Chondrocyte (in vitro differentiated cells): ENCODE data around the gene SEMA4G. TPM values are rescaled to one million over a fixed set of nuclear protein-coding genes. Genes with fewer than 3 reads are reported as not detected.

Source experiments
- DNase-seq: peaks from one replicate; pipeline ENCODE4 v3.0.0; 2021; ENCODE audit warnings: mixed read lengths, low spot score
- H3K27ac Mint-ChIP-seq: one replicate; pipeline ENCODE4 v1.8.0; 2021; ENCODE audit warnings: mild to moderate bottlenecking, moderate library complexity, mixed read lengths; ENCODE audit not compliant: unreplicated experiment
- H3K27me3 Mint-ChIP-seq: 2 replicates; pipeline ENCODE4 v1.8.0; 2021; ENCODE audit warnings: low read depth, mixed read lengths
- H3K36me3 Mint-ChIP-seq: 2 replicates; pipeline ENCODE4 v1.8.0; 2021; ENCODE audit warnings: low read depth, mixed read lengths
- H3K4me1 Mint-ChIP-seq: 2 replicates; pipeline ENCODE4 v1.8.0; 2021; ENCODE audit warnings: low read depth, mild to moderate bottlenecking, mixed read lengths
- H3K4me3 Mint-ChIP-seq: one replicate; pipeline ENCODE4 v1.8.0; 2021; ENCODE audit warnings: mild to moderate bottlenecking, moderate library complexity, mixed read lengths; ENCODE audit not compliant: unreplicated experiment
- H3K9me3 Mint-ChIP-seq: 2 replicates; pipeline ENCODE4 v1.8.0; 2021; ENCODE audit warnings: low read depth, mixed read lengths
- CTCF ChIP-seq: fragments of 200-600 bp; sonication (generic); IDR thresholded peaks from 2 replicates; pipeline ENCODE4 v1.5.0; 2021; ENCODE audit warnings: antibody characterized with exemption, mild to moderate bottlenecking, moderate library complexity
- total RNA-seq: library from RNA; stranded (reverse); gene quantifications from 3 replicates; pipeline ENCODE4 v1.2.1, GENCODE V29; 2021

The SEMA4G gene
- total RNA-seq, 1 donor from 2014 or later = 8.0 TPM

GRCh38 chr10:100930368-100930767 is 38.9 kb upstream of the SEMA4G start:
- H3K27ac Mint-ChIP-seq = no peak overlapping the region

GRCh38 chr10:100934084-100934659 is 35.1 kb upstream of the SEMA4G start:
- DNase-seq = no peak
- peaks cover 7% of the 10 kb centered on the region for H3K4me1 Mint-ChIP-seq
- no peaks in the 10 kb centered on the region for H3K9me3 Mint-ChIP-seq
- TF ChIP-seq CTCF = peak; percentile 74
- H3K27me3 Mint-ChIP-seq = no peaks in the 10 kb centered on the region
- no peak overlapping the region for H3K4me3 Mint-ChIP-seq
- no peak overlapping the region for H3K27ac Mint-ChIP-seq
- H3K36me3 Mint-ChIP-seq = peaks cover 36% of the 10 kb centered on the region

More at GRCh38 chr10:100930368-100930767, 38.9 kb upstream of the SEMA4G start:
- no peaks in the 10 kb centered on the region for H3K9me3 Mint-ChIP-seq
- no peak overlapping the region for H3K4me3 Mint-ChIP-seq
- no peaks in the 10 kb centered on the region for H3K27me3 Mint-ChIP-seq
- H3K36me3 Mint-ChIP-seq = peaks cover 42% of the 10 kb centered on the region
- H3K4me1 Mint-ChIP-seq = peaks cover 3% of the 10 kb centered on the region
- peak; percentile 32 for TF ChIP-seq CTCF
- DNase-seq = no peak

- Mint-ChIP-seq H3K27ac (peak overlapping the region; percentile 84), H3K27me3 (no peaks in the 10 kb centered on the region), H3K4me3 (no peak overlapping the region), H3K36me3 (peaks cover 28% of the 10 kb centered on the region), H3K4me1 (peaks cover 22% of the 10 kb centered on the region), H3K9me3 (no peaks in the 10 kb centered on the region)
- no peak for TF ChIP-seq CTCF
- DNase-seq = no peak
These were observed 29.4 kb upstream of the SEMA4G start for GRCh38 chr10:100939763-100940344.

GRCh38 chr10:100942229-100942628 is 27.1 kb upstream of the SEMA4G start:
- no peak overlapping the region for H3K4me3 Mint-ChIP-seq
- peaks cover 22% of the 10 kb centered on the region for H3K4me1 Mint-ChIP-seq
- H3K27ac Mint-ChIP-seq = no peak overlapping the region
- no peak for TF ChIP-seq CTCF
- no peak for DNase-seq
- H3K36me3 Mint-ChIP-seq = peaks cover 32% of the 10 kb centered on the region
- no peaks in the 10 kb centered on the region for H3K9me3 Mint-ChIP-seq
- H3K27me3 Mint-ChIP-seq = no peaks in the 10 kb centered on the region

- Mint-ChIP-seq H3K4me3 (no peak overlapping the region), H3K27me3 (no peaks in the 10 kb centered on the region), H3K4me1 (peaks cover 19% of the 10 kb centered on the region), H3K36me3 (peaks cover 32% of the 10 kb centered on the region), H3K9me3 (no peaks in the 10 kb centered on the region), H3K27ac (no peak overlapping the region)
- TF ChIP-seq CTCF = no peak
- DNase-seq = no peak
These were observed 25.8 kb upstream of the SEMA4G start for GRCh38 chr10:100943508-100943907.
